SK-N-SH treated with all-trans-retinoic acid at 6 μM for 48 hours (cell line): ENCODE measurements around the gene DEGS1.

Source experiments
- ARNTL ChIP-seq: fragments of 450-650 bp; formaldehyde crosslinking; IDR thresholded peaks from 2 replicates; pipeline ENCODE4 v1.5.0; 2020; ENCODE audit warnings: low read depth, mild to moderate bottlenecking, moderate library complexity, borderline replicate concordance
- BACH2 ChIP-seq: fragments of 250-450 bp; sonication (Bioruptor Pico); IDR thresholded peaks from 2 replicates; pipeline ENCODE4 v1.9.0; 2021; ENCODE audit warnings: mild to moderate bottlenecking, borderline replicate concordance
- CREB5 ChIP-seq: fragments of 250-450 bp; sonication (Bioruptor Pico); IDR thresholded peaks from 2 replicates; pipeline ENCODE4 v1.5.1; 2020; ENCODE audit warnings: low read depth, mild to moderate bottlenecking, moderate library complexity
- CSDC2 ChIP-seq: fragments of 250-450 bp; sonication (Bioruptor Pico); IDR thresholded peaks from 2 replicates; pipeline ENCODE4 v1.5.0; 2020; ENCODE audit warnings: mild to moderate bottlenecking, moderate library complexity
- GLIS3 ChIP-seq: fragments of 250-450 bp; sonication (Bioruptor Pico); IDR thresholded peaks from 2 replicates; pipeline ENCODE4 v1.5.0; 2020; ENCODE audit warnings: mild to moderate bottlenecking, moderate library complexity
- RARB ChIP-seq: fragments of 250-450 bp; sonication (Bioruptor Pico); IDR thresholded peaks from 2 replicates; pipeline ENCODE4 v1.8.0; 2021; ENCODE audit warnings: mild to moderate bottlenecking, moderate library complexity
- TCF4 ChIP-seq: fragments of 250-450 bp; sonication (Bioruptor Pico); IDR thresholded peaks from 2 replicates; pipeline ENCODE4 v1.8.0; 2021; ENCODE audit warnings: mild to moderate bottlenecking, moderate library complexity, borderline replicate concordance
- TOX ChIP-seq: fragments of 250-450 bp; sonication (Bioruptor Pico); IDR thresholded peaks from 2 replicates; pipeline ENCODE4 v1.8.0; 2021; ENCODE audit warnings: mild to moderate bottlenecking, moderate library complexity, borderline replicate concordance
- ZC3H10 ChIP-seq: fragments of 250-450 bp; sonication (Bioruptor Pico); IDR thresholded peaks from 2 replicates; pipeline ENCODE4 v1.5.1; 2021; ENCODE audit warnings: mild to moderate bottlenecking, moderate library complexity
- ZFP3 ChIP-seq: fragments of 250-450 bp; sonication (Bioruptor Pico); IDR thresholded peaks from 2 replicates; pipeline ENCODE4 v1.5.0; 2020; ENCODE audit warnings: mild to moderate bottlenecking, moderate library complexity
- ZFP30 ChIP-seq: fragments of 450-650 bp; formaldehyde crosslinking; IDR thresholded peaks from 2 replicates; pipeline ENCODE4 v1.5.0; 2022; ENCODE audit warnings: mild to moderate bottlenecking, moderate library complexity
- ZNF8 ChIP-seq: fragments of 450-650 bp; formaldehyde crosslinking; IDR thresholded peaks from 2 replicates; pipeline ENCODE4 v1.5.0; 2020; ENCODE audit warnings: mild to moderate bottlenecking, moderate library complexity
- TF ChIP-seq, protein P1 (sequence below): fragments of 250-450 bp; sonication (Bioruptor Pico); IDR thresholded peaks from 2 replicates; pipeline ENCODE4 v1.8.0; 2020; ENCODE audit warnings: mild to moderate bottlenecking, moderate library complexity, borderline replicate concordance

GRCh38 chr1:224238212-224238611 is 55.2 kb downstream of the DEGS1 start:
- TF ChIP-seq CREB5 (CRISPR knock-in tag) (no peak), TOX (CRISPR knock-in tag) (no peak), CSDC2 (CRISPR knock-in tag) (no peak), ZFP3 (CRISPR knock-in tag) (no peak), ZNF8 (no peak), TCF4 (no peak), ZFP30 (CRISPR knock-in tag) (no peak), ARNTL (CRISPR knock-in tag) (no peak), GLIS3 (no peak), BACH2 (CRISPR knock-in tag) (no peak), RARB (CRISPR knock-in tag) (no peak), ZC3H10 (CRISPR knock-in tag) (no peak)
- TF ChIP-seq, protein P1, sequence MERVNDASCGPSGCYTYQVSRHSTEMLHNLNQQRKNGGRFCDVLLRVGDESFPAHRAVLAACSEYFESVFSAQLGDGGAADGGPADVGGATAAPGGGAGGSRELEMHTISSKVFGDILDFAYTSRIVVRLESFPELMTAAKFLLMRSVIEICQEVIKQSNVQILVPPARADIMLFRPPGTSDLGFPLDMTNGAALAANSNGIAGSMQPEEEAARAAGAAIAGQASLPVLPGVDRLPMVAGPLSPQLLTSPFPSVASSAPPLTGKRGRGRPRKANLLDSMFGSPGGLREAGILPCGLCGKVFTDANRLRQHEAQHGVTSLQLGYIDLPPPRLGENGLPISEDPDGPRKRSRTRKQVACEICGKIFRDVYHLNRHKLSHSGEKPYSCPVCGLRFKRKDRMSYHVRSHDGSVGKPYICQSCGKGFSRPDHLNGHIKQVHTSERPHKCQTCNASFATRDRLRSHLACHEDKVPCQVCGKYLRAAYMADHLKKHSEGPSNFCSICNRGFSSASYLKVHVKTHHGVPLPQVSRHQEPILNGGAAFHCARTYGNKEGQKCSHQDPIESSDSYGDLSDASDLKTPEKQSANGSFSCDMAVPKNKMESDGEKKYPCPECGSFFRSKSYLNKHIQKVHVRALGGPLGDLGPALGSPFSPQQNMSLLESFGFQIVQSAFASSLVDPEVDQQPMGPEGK: no peak
